ENCODE results near the gene SLC30A7. TPM values are rescaled to one million over a fixed set of nuclear protein-coding genes. Genes with fewer than 3 reads are reported as not detected.

The SLC30A7 gene
- total RNA-seq, 2 donors from 2014 or later, result 19.8 to 31.0 TPM

GRCh38 chr1:100988121-100988520 lies 92.2 kb downstream of the SLC30A7 start:
- WGBS, result 86% methylated on average over 3 of the region's 3 CpGs
- no peak for DNase-seq (ENCODE audit: low spot score)
- intact Hi-C loops (cut with DNase I), result no loop called here

GRCh38 chr1:100989306-100990077 lies 93.6 kb downstream of the SLC30A7 start:
- no peak for DNase-seq (ENCODE audit: low spot score)
- intact Hi-C loops (cut with DNase I), result no loop called here
- WGBS, result 54% methylated on average over 2 of the region's 2 CpGs
- Histone ChIP-seq H3K36me3 (no peaks in the 10 kb centered on the region), H3K4me1 (replicated peaks) (peaks cover 3% of the 10 kb centered on the region), H3K27me3 (replicated peaks; ENCODE audit: insufficient read depth) (no peaks in the 10 kb centered on the region), H3K27ac (no peak overlapping the region), H3K4me3 (no peak overlapping the region), H3K9me3 (no peaks in the 10 kb centered on the region)
- TF ChIP-seq CTCF (IDR thresholded peaks at IDR 0.05) (no peak), POLR2AphosphoS5 (IDR thresholded peaks at IDR 0.05) (no peak), POLR2A (IDR thresholded peaks at IDR 0.05) (no peak)

More at GRCh38 chr1:100988121-100988520, 92.2 kb downstream of the SLC30A7 start:
- Histone ChIP-seq H3K9me3 (no peaks in the 10 kb centered on the region), H3K36me3 (no peaks in the 10 kb centered on the region), H3K27me3 (replicated peaks; ENCODE audit: insufficient read depth) (no peaks in the 10 kb centered on the region), H3K27ac (no peak overlapping the region), H3K4me1 (replicated peaks) (peaks cover 3% of the 10 kb centered on the region), H3K4me3 (no peak overlapping the region)
- TF ChIP-seq CTCF (IDR thresholded peaks at IDR 0.05), result no peak
- no peak for TF ChIP-seq POLR2AphosphoS5 (IDR thresholded peaks at IDR 0.05)
- TF ChIP-seq POLR2A (IDR thresholded peaks at IDR 0.05), result no peak

- intact Hi-C loops (cut with DNase I), result no loop called here
- H3K4me3 ChIP-seq, result no peak overlapping the region
- 59% methylated on average over 4 of the region's 4 CpGs for WGBS
Measured at GRCh38 chr1:100995198-100995988, 99.5 kb downstream of the SLC30A7 start.

GRCh38 chr1:100998426-100998825 lies 102.5 kb downstream of the SLC30A7 start:
- no peak overlapping the region for H3K27ac ChIP-seq
- H3K9me3 ChIP-seq, result no peaks in the 10 kb centered on the region
- no peaks in the 10 kb centered on the region for H3K36me3 ChIP-seq
- DNase-seq (ENCODE audit: low spot score), result no peak
- no peak overlapping the region for H3K4me3 ChIP-seq
- intact Hi-C loops (cut with DNase I), result no loop called here
- no peaks in the 10 kb centered on the region for H3K27me3 ChIP-seq (replicated peaks; ENCODE audit: insufficient read depth)
- WGBS, result 94% methylated on average over 1 of the region's 1 CpG
- TF ChIP-seq CTCF (IDR thresholded peaks at IDR 0.05) (no peak), POLR2AphosphoS5 (IDR thresholded peaks at IDR 0.05) (no peak), POLR2A (IDR thresholded peaks at IDR 0.05) (no peak)
- no peaks in the 10 kb centered on the region for H3K4me1 ChIP-seq (replicated peaks)

More at GRCh38 chr1:100995198-100995988, 99.5 kb downstream of the SLC30A7 start:
- H3K4me1 ChIP-seq (replicated peaks), result no peaks in the 10 kb centered on the region
- H3K27ac ChIP-seq, result peak overlapping the region; percentile 6 to 50
- no peaks in the 10 kb centered on the region for H3K9me3 ChIP-seq
- no peak for TF ChIP-seq POLR2A (IDR thresholded peaks at IDR 0.05)
- TF ChIP-seq CTCF (IDR thresholded peaks at IDR 0.05), result no peak
- no peak for TF ChIP-seq POLR2AphosphoS5 (IDR thresholded peaks at IDR 0.05)
- DNase-seq (ENCODE audit: low spot score), result no peak
- no peaks in the 10 kb centered on the region for H3K27me3 ChIP-seq (replicated peaks; ENCODE audit: insufficient read depth)
- H3K36me3 ChIP-seq, result no peaks in the 10 kb centered on the region

All from prostate gland (tissue), 2 donors.